SK-N-SH (cell line): ENCODE measurements around the gene ZNF786. TPM values are rescaled to one million over a fixed set of nuclear protein-coding genes. Genes with fewer than 3 reads are reported as not detected.
A peak's percentile ranks its signal among the peaks of the same experiment; 100 is the strongest.

Experiments used
- CTCF ChIA-PET: fragments of 300-600, 350-600 bp; formaldehyde crosslinking; extraction: SDS; loops from one replicate; lab custom pipeline; 2021; lab: Yijun Ruan, JAX
- POLR2A ChIA-PET: fragments of 350-600 bp; sonication (Branson Sonifier 250); formaldehyde crosslinking; extraction: SDS; loops from one replicate; lab custom pipeline; 2020; ENCODE audit warnings: antibody characterized with exemption, inconsistent platforms; lab: Yijun Ruan, JAX
- DNase-seq: peaks from one replicate; pipeline ENCODE4 v3.0.0; 2012
- H2AFZ ChIP-seq: fragments of 200-600 bp; sonication (generic); 2 replicates; pipeline ENCODE4 v1.8.1; 2016; ENCODE audit warnings: antibody characterized with exemption, mild to moderate bottlenecking, low read depth
- H3F3A ChIP-seq: fragments of 200-600 bp; sonication (generic); replicated peaks from 2 replicates; pipeline ENCODE3; 2016; ENCODE audit warnings: antibody characterized with exemption, mild to moderate bottlenecking; ENCODE audit not compliant: insufficient read depth
- H3K27ac ChIP-seq, 2 experiments: fragments of 200-500 bp in 1 of 2; fragments of 200-600 bp in 1 of 2; sonication (Bioruptor generic) in 1 of 2; sonication (generic), shearing (Covaris generic) in 1 of 2; 2 replicates each; pipeline versions ENCODE4 v1.5.1 to v1.6.1; 2014 to 2016; ENCODE audit warnings: low read depth in 2 of 2, inconsistent platforms in 1 of 2, low read length in 1 of 2, mild to moderate bottlenecking in 1 of 2, mixed read lengths in 1 of 2
- H3K27me3 ChIP-seq: fragments of 200-600 bp; sonication (generic), shearing (Covaris generic); 2 replicates; pipeline ENCODE4 v1.6.1; 2016; ENCODE audit warnings: mixed run types; ENCODE audit not compliant: insufficient read depth
- H3K36me3 ChIP-seq, 2 experiments: fragments of 200-500 bp in 1 of 2; fragments of 200-600 bp in 1 of 2; sonication (Bioruptor generic) in 1 of 2; sonication (generic) in 1 of 2; replicated peaks in 1 of 2; 2 replicates each; pipeline versions ENCODE3 to v1.5.1; 2014 to 2016; ENCODE audit warnings: low read length in 1 of 2, mild to moderate bottlenecking in 1 of 2; ENCODE audit not compliant: insufficient read depth in 2 of 2, control insufficient read depth in 1 of 2
- H3K4me1 ChIP-seq, 2 experiments: fragments of 200-500 bp in 1 of 2; fragments of 200-600 bp in 1 of 2; sonication (Bioruptor generic) in 1 of 2; sonication (generic), shearing (Covaris generic) in 1 of 2; 2 replicates each; pipeline versions ENCODE4 v1.5.1 to v1.6.1; 2014 to 2016; ENCODE audit warnings: low read depth in 1 of 2, low read length in 1 of 2, mixed run types in 1 of 2; ENCODE audit not compliant: insufficient read depth in 2 of 2, control insufficient read depth in 1 of 2
- H3K4me2 ChIP-seq: fragments of 200-600 bp; sonication (generic), shearing (Covaris generic); 2 replicates; pipeline ENCODE4 v1.6.1; 2017; ENCODE audit warnings: mixed run types
- H3K4me3 ChIP-seq, 2 experiments: fragments of 200-500 bp in 1 of 2; fragments of 200-600 bp in 1 of 2; sonication (Bioruptor generic) in 1 of 2; sonication (generic), shearing (Covaris generic) in 1 of 2; 2 replicates each; pipeline versions ENCODE4 v1.5.1 to v1.8.1; 2014 to 2016; ENCODE audit warnings: low read depth in 2 of 2, inconsistent platforms in 1 of 2, low read length in 1 of 2, mild to moderate bottlenecking in 1 of 2, mixed read lengths in 1 of 2, moderate library complexity in 1 of 2
- H3K79me2 ChIP-seq: fragments of 200-600 bp; sonication (generic); 2 replicates; pipeline ENCODE4 v1.8.1; 2017; ENCODE audit warnings: mild to moderate bottlenecking; ENCODE audit not compliant: insufficient read depth
- H3K9ac ChIP-seq: fragments of 200-600 bp; sonication (generic); 2 replicates; pipeline ENCODE4 v1.6.1; 2017; ENCODE audit warnings: mixed run types
- H3K9me2 ChIP-seq: fragments of 200-600 bp; sonication (generic); 2 replicates; pipeline ENCODE4 v1.6.1; 2017; ENCODE audit warnings: mixed run types
- H3K9me3 ChIP-seq: fragments of 200-600 bp; sonication (generic); 2 replicates; pipeline ENCODE4 v1.6.1; 2017; ENCODE audit warnings: mixed run types, mild to moderate bottlenecking, moderate library complexity
- H4K20me1 ChIP-seq: fragments of 200-600 bp; sonication (generic); 2 replicates; pipeline ENCODE4 v1.6.1; 2017; ENCODE audit warnings: mild to moderate bottlenecking, mixed run types; ENCODE audit not compliant: insufficient read depth
- CTCF ChIP-seq: fragments of 200-600 bp; sonication (generic); IDR thresholded peaks from 2 replicates; pipeline ENCODE4 v1.6.1; 2017; ENCODE audit warnings: antibody characterized with exemption, mild to moderate bottlenecking, moderate library complexity
- EZH2phosphoT487 ChIP-seq: fragments of 200-600 bp; sonication (generic); IDR thresholded peaks from 2 replicates; pipeline ENCODE4 v1.6.1; 2017; ENCODE audit warnings: low read depth, mixed run types, mild to moderate bottlenecking, antibody characterized with exemption, moderate library complexity, borderline replicate concordance
- FOXJ3 ChIP-seq: sonication (generic); formaldehyde crosslinking; IDR thresholded peaks from 2 replicates; pipeline ENCODE4 v1.5.1; 2020; ENCODE audit warnings: mild to moderate bottlenecking, missing genetic modification reagents
- GABPA ChIP-seq: IDR thresholded peaks from 2 replicates; pipeline ENCODE4 v1.4.0; 2012; ENCODE audit warnings: low read depth, mild to moderate bottlenecking
- GATA2 ChIP-seq: sonication (generic); formaldehyde crosslinking; IDR thresholded peaks from 2 replicates; pipeline ENCODE4 v1.5.0; 2020; ENCODE audit warnings: mild to moderate bottlenecking, missing genetic modification reagents
- IRF3 ChIP-seq: fragments of 150-350 bp; IDR thresholded peaks from 2 replicates; pipeline ENCODE4 v1.6.1; 2016; ENCODE audit warnings: mild to moderate bottlenecking, low read depth, low read length
- MAX ChIP-seq: IDR thresholded peaks from 2 replicates; pipeline ENCODE4 v1.4.0; 2012; ENCODE audit warnings: low read depth
- MEF2A ChIP-seq: IDR thresholded peaks from 2 replicates; pipeline ENCODE4 v1.4.0; 2012; ENCODE audit warnings: low read depth, borderline replicate concordance
- MXI1 ChIP-seq: IDR thresholded peaks from 2 replicates; pipeline ENCODE4 v1.6.1; 2012; ENCODE audit warnings: mild to moderate bottlenecking, low read depth, low read length, improper control_type of control experiment
- NFIC ChIP-seq: IDR thresholded peaks from 2 replicates; pipeline ENCODE4 v1.4.0; 2012; ENCODE audit warnings: borderline replicate concordance
- NRF1 ChIP-seq: IDR thresholded peaks from 2 replicates; pipeline ENCODE4 v1.6.1; 2012; ENCODE audit warnings: low read depth, mild to moderate bottlenecking, low read length
- PBX3 ChIP-seq: IDR thresholded peaks from 2 replicates; pipeline ENCODE4; 2012
- RAD21 ChIP-seq: IDR thresholded peaks from 2 replicates; pipeline ENCODE4 v1.6.1; 2012; ENCODE audit warnings: mild to moderate bottlenecking, low read length
- RFX5 ChIP-seq: IDR thresholded peaks from 2 replicates; pipeline ENCODE4 v1.6.1; 2012; ENCODE audit warnings: mild to moderate bottlenecking, improper control_type of control experiment, low read length
- SIN3A ChIP-seq: IDR thresholded peaks from 2 replicates; pipeline ENCODE4 v1.6.1; 2012; ENCODE audit warnings: low read depth, mild to moderate bottlenecking, low read length, moderate library complexity, borderline replicate concordance
- TAF1 ChIP-seq: IDR thresholded peaks from 2 replicates; pipeline ENCODE4 v1.6.1; 2012; ENCODE audit warnings: low read depth, mild to moderate bottlenecking, low read length, moderate library complexity, borderline replicate concordance
- USF2 ChIP-seq: fragments of 150-350 bp; IDR thresholded peaks from 2 replicates; pipeline ENCODE4 v1.6.1; 2017; ENCODE audit warnings: antibody characterized with exemption, low read length, low read depth, borderline replicate concordance
- ZBTB33 ChIP-seq: IDR thresholded peaks from 2 replicates; pipeline ENCODE4 v1.4.0; 2012; ENCODE audit warnings: low read depth, borderline replicate concordance
- WGBS: methylation state at CpG from one replicate; pipeline ENCODE4 v1.1.6; 2017; ENCODE audit warnings: low lambda C conversion rate; 5-methylcytosine and 5-hydroxymethylcytosine counted together
- polyA plus RNA-seq, 3 experiments: library from polyadenylated mRNA; depleted of rRNA; stranded (reverse); fragments of >200 nt; gene quantifications; 2 replicates each; pipeline ENCODE4 v1.2.3, GENCODE V29; 2012

ZNF786 gene
- polyA plus RNA-seq, 1 of the 3 experiments (the other 2 are of a cell fraction): 5.0 TPM

- TF ChIP-seq ZBTB33 (0 out of 2 replicates have a peak, but pooled peaks have one; percentile 13), CTCF (peak; percentile 95), RFX5 (no peak), RAD21 (peak; percentile 88), FOXJ3 (CRISPR knock-in tag) (0 out of 2 replicates have a peak, but pooled peaks have one; percentile 53), MAX (peak; percentile 82), SIN3A (peak; percentile 93; the same call in 1 of the 2 replicates), NRF1 (peak; percentile 58)
Measured at GRCh38 chr7:149090397-149091195, at the start of gene ZNF786 (continued).

- peaks cover 3% of the 10 kb centered on the region; the same call in 1 of the 2 replicates for H3K79me2 ChIP-seq
- WGBS: 98% methylated on average over 9 of the region's 9 CpGs
- peaks cover 11 to 31% of the 10 kb centered on the region in 2 experiments for H3K36me3 ChIP-seq
- no peak overlapping the region for H3K4me2 ChIP-seq
- DNase-seq: no peak
- POLR2A ChIA-PET: interaction anchor here (1.1 kb wide), 1 partner anchor 10 kb away, joined by 5 read pairs; the partner anchor contains the start of gene ZNF425
- H3K4me3 ChIP-seq: no peak overlapping the region
- no peak overlapping the region for H2AFZ ChIP-seq
- H3K4me1 ChIP-seq: no peaks in the 10 kb centered on the region
- no peak overlapping the region for H3K9ac ChIP-seq
- no peaks in the 10 kb centered on the region for H3K9me2 ChIP-seq
- 0 out of 2 replicates have a peak, but pooled peaks cover 2% of the 10 kb centered on the region for H3K9me3 ChIP-seq
- CTCF ChIA-PET: interaction anchor here (0.7 to 5.1 kb wide), 6 partner anchors 10 to 71 kb away, joined by 3 to 46 read pairs (median 8); partner anchors contain the start of genes ZNF282, ZNF398 and ZNF425
- H3K27me3 ChIP-seq: no peaks in the 10 kb centered on the region
- no peaks in the 10 kb centered on the region for H4K20me1 ChIP-seq
- peaks cover 3% of the 10 kb centered on the region for H3F3A ChIP-seq
- H3K27ac ChIP-seq: no peak overlapping the region
- TF ChIP-seq GABPA (no peak), ZBTB33 (no peak), EZH2phosphoT487 (no peak), NFIC (no peak), MEF2A (no peak), FOXJ3 (CRISPR knock-in tag) (no peak), RAD21 (no peak), TAF1 (no peak), PBX3 (no peak), GATA2 (CRISPR knock-in tag) (no peak), USF2 (no peak), IRF3 (no peak), MXI1 (no peak), MAX (no peak)
Measured at GRCh38 chr7:149136118-149136517, 45.6 kb upstream of the ZNF786 start.
